GM23248 (cell line): ENCODE data around the gene DUS1L. TPM values are rescaled to one million over a fixed set of nuclear protein-coding genes. Genes with fewer than 3 reads are reported as not detected.

Experiments
- DNase-seq: peaks from one replicate; pipeline ENCODE4 v3.0.0-alpha.2; 2015
- H2AFZ ChIP-seq: fragments of 200-600 bp; sonication (generic); 2 replicates; pipeline ENCODE4 v1.6.1; 2016; ENCODE audit warnings: antibody characterized with exemption
- H3F3A ChIP-seq: fragments of 200-600 bp; sonication (generic); 2 replicates; pipeline ENCODE4 v1.6.1; 2016; ENCODE audit warnings: mild to moderate bottlenecking, antibody characterized with exemption, mixed run types; ENCODE audit not compliant: insufficient read depth
- H3K27ac ChIP-seq: fragments of 200-600 bp; sonication (generic); 2 replicates; pipeline ENCODE4 v1.5.1; 2016; ENCODE audit warnings: mild to moderate bottlenecking
- H3K27me3 ChIP-seq: fragments of 200-600 bp; sonication (generic); replicated peaks from 2 replicates; pipeline ENCODE4 v1.6.1; 2016; ENCODE audit warnings: mild to moderate bottlenecking; ENCODE audit not compliant: insufficient read depth
- H3K36me3 ChIP-seq: fragments of 200-600 bp; sonication (generic); 2 replicates; pipeline ENCODE4 v1.6.1; 2016; ENCODE audit warnings: low read depth, mild to moderate bottlenecking
- H3K4me1 ChIP-seq: fragments of 200-600 bp; sonication (generic); 2 replicates; pipeline ENCODE4 v1.6.1; 2016; ENCODE audit warnings: mild to moderate bottlenecking; ENCODE audit not compliant: insufficient read depth
- H3K4me2 ChIP-seq: fragments of 200-600 bp; sonication (generic); one replicate; pipeline ENCODE4 v1.6.1; 2016; ENCODE audit warnings: mild to moderate bottlenecking; ENCODE audit not compliant: unreplicated experiment
- H3K4me3 ChIP-seq: fragments of 200-600 bp; sonication (generic); 2 replicates; pipeline ENCODE4 v1.5.1; 2016; ENCODE audit warnings: mild to moderate bottlenecking
- H3K79me2 ChIP-seq: fragments of 200-600 bp; sonication (generic); 2 replicates; pipeline ENCODE4 v1.6.1; 2016; ENCODE audit warnings: mild to moderate bottlenecking; ENCODE audit not compliant: insufficient read depth
- H3K9ac ChIP-seq: fragments of 200-600 bp; sonication (generic); 2 replicates; pipeline ENCODE4 v1.6.1; 2016; ENCODE audit warnings: mild to moderate bottlenecking
- H3K9me2 ChIP-seq: fragments of 200-600 bp; sonication (generic); 2 replicates; pipeline ENCODE4 v1.6.1; 2016; ENCODE audit warnings: mixed run types, mild to moderate bottlenecking, moderate library complexity; ENCODE audit not compliant: insufficient read depth
- H3K9me3 ChIP-seq: fragments of 200-600 bp; sonication (generic); one replicate; pipeline ENCODE4 v1.6.1; 2017; ENCODE audit warnings: low read depth
- H4K20me1 ChIP-seq: fragments of 200-600 bp; sonication (generic); 2 replicates; pipeline ENCODE4 v1.6.0; 2016; ENCODE audit not compliant: insufficient read depth
- EZH2 ChIP-seq: fragments of 200-600 bp; sonication (generic); IDR thresholded peaks from 2 replicates; pipeline ENCODE4 v1.6.1; 2018; ENCODE audit warnings: antibody characterized with exemption, mild to moderate bottlenecking; ENCODE audit not compliant: insufficient read depth, poor library complexity, severe bottlenecking
- EZH2phosphoT487 ChIP-seq: fragments of 200-600 bp; sonication (generic); IDR thresholded peaks from 2 replicates; pipeline ENCODE4 v1.6.1; 2018; ENCODE audit warnings: antibody characterized with exemption, moderate library complexity, mild to moderate bottlenecking, low read depth; ENCODE audit not compliant: insufficient read depth
- WGBS, 2 experiments: methylation state at CpG; one replicate each; pipeline ENCODE4 v1.1.6; 2015 to 2017; ENCODE audit warnings: low lambda C conversion rate in 2 of 2, low coverage in 1 of 2; ENCODE audit errors: missing lambda C conversion rate in 2 of 2; 5-methylcytosine and 5-hydroxymethylcytosine counted together
- in situ Hi-C: fragments of 300-500 bp; cut with MboI; formaldehyde crosslinking; loops from 2 replicates; pipeline ENCODE4 v1.15.0; 2020
- polyA plus RNA-seq: library from polyadenylated mRNA; unstranded; fragments of >200 nt; fragmentation: Nextera tagmentation; extraction: Ambion mirVana; gene quantifications from 2 replicates; pipeline ENCODE4 v1.2.1, GENCODE V29; 2016
- total RNA-seq: library from RNA; depleted of rRNA; stranded (reverse); fragments of >200 nt; shearing (Covaris generic); gene quantifications from 2 replicates; pipeline ENCODE4 v1.2.3, GENCODE V29; 2014

The DUS1L gene
- total and polyA plus RNA-seq, 2 experiments from 2014 or later = 13.3 to 61.2 TPM

DNA sequence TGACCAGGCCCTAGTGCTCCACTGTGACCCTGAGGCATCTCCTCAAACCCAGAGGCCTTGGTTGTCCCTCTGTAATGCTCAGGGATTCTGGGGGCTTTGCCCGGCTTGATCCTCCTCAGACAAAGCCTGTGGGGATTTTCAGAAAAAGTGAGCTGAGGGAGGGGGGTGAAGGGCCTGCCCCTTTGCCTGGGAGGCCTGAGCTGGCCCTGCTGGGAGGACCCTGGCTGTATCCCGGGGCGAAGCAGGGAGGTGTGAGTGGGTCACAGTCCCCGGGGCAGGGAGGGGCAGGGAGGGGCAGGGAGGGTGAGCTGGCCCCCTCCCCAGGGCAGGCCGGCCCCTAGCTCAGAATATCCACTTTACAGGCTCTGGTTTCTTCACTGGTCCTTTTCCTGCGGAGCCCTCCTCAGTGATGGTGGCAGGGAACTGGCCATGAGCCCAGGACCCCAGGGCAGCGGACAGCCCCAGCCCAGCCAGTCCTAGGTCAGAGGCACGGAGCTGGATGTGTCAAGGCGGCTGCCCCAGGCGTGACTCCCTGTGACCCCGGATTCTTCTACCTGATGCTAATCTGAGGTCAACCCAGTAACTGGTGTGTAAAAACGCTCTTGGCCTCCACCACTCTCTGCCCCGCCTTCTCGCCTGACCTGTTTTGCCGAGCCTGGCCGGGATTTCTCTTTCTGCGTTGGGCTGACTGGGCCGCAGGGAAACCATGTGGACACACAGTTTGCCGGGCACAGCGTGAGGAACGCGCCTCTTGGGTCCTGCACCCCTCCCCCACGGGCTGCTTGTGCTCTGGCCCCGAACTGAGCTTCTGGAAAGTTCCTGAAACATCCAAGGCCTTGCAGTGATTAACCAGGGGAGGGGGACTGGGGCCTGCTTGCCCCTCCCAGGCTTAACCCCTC, 38.2 kb upstream of the DUS1L start:
- no peak overlapping the region for H3K4me3 ChIP-seq
- peaks cover 4% of the 10 kb centered on the region; the same call in 1 of the 2 replicates for H3K4me1 ChIP-seq
- no peaks in the 10 kb centered on the region for H3K79me2 ChIP-seq
- no peaks in the 10 kb centered on the region for H3F3A ChIP-seq
- H4K20me1 ChIP-seq = no peaks in the 10 kb centered on the region
- no peaks in the 10 kb centered on the region for H3K27me3 ChIP-seq
- TF ChIP-seq EZH2 (no peak), EZH2phosphoT487 (no peak)
- no peaks in the 10 kb centered on the region for H3K9me2 ChIP-seq
- H3K9me3 ChIP-seq = no peaks in the 10 kb centered on the region
- H3K9ac ChIP-seq = no peak overlapping the region
- H3K36me3 ChIP-seq = no peaks in the 10 kb centered on the region
- H3K27ac ChIP-seq = no peak overlapping the region
- no peak overlapping the region for H2AFZ ChIP-seq
- in situ Hi-C loops = no loop called here
- DNase-seq = peak; percentile 27
- WGBS, 2 experiments = 51 to 52% methylated on average over 23 to 24 of the region's 24 CpGs
- H3K4me2 ChIP-seq = no peak overlapping the region

- H3K36me3 ChIP-seq = no peaks in the 10 kb centered on the region
- H3F3A ChIP-seq = no peaks in the 10 kb centered on the region
- H3K27me3 ChIP-seq = no peaks in the 10 kb centered on the region
- TF ChIP-seq EZH2phosphoT487 (no peak), EZH2 (no peak)
- H3K4me1 ChIP-seq = peaks cover 4% of the 10 kb centered on the region; the same call in 1 of the 2 replicates
- no peaks in the 10 kb centered on the region for H4K20me1 ChIP-seq
- 70 to 74% methylated on average over 16 to 18 of the region's 18 CpGs for WGBS, 2 experiments
- H3K79me2 ChIP-seq = peaks cover 6% of the 10 kb centered on the region
- DNase-seq = no peak
- no peak overlapping the region for H2AFZ ChIP-seq
- no peaks in the 10 kb centered on the region for H3K9me2 ChIP-seq
- H3K27ac ChIP-seq = no peak overlapping the region
- no peaks in the 10 kb centered on the region for H3K9me3 ChIP-seq
- in situ Hi-C loops = no loop called here
- H3K4me3 ChIP-seq = no peak overlapping the region
- no peak overlapping the region for H3K9ac ChIP-seq
- no peak overlapping the region for H3K4me2 ChIP-seq
Measured at GRCh38 chr17:82101767-82102679, 36.4 kb upstream of the DUS1L start.

- Histone ChIP-seq H3K27me3 (no peaks in the 10 kb centered on the region), H3K79me2 (peaks cover 13% of the 10 kb centered on the region), H3K4me2 (no peak overlapping the region), H3K9me2 (no peaks in the 10 kb centered on the region), H4K20me1 (no peaks in the 10 kb centered on the region), H3K36me3 (no peaks in the 10 kb centered on the region), H2AFZ (no peak overlapping the region), H3K9ac (no peak overlapping the region), H3K4me3 (no peak overlapping the region), H3K4me1 (peaks cover 4% of the 10 kb centered on the region; the same call in 1 of the 2 replicates), H3K9me3 (no peaks in the 10 kb centered on the region), H3F3A (no peaks in the 10 kb centered on the region), H3K27ac (no peak overlapping the region)
- 50 to 57% methylated on average over 9 to 10 of the region's 10 CpGs for WGBS, 2 experiments
- no peak for DNase-seq
- in situ Hi-C loops = no loop called here
- no peak for TF ChIP-seq EZH2phosphoT487
- TF ChIP-seq EZH2 = no peak
Measured at GRCh38 chr17:82101301-82101715, 35.7 kb upstream of the DUS1L start.
